CD14-positive monocyte (primary cell): ENCODE results near the gene SLC25A17. TPM values are rescaled to one million over a fixed set of nuclear protein-coding genes. Genes with fewer than 3 reads are reported as not detected.

ENCODE experiments used
- DNase-seq, 3 donors: peaks; one replicate each; pipeline ENCODE4 v3.0.0-alpha.2; 2011 to 2022
- H2AFZ ChIP-seq: 2 replicates; pipeline ENCODE4 v1.6.0; 2012; ENCODE audit warnings: mild to moderate bottlenecking, low read depth, low read length, inconsistent platforms; ENCODE audit not compliant: insufficient read depth, poor library complexity, severe bottlenecking
- H3K27ac ChIP-seq, 2 donors: 1 replicate in 1 of 2; 2 replicates in 1 of 2; pipeline ENCODE4 v1.5.1; 2012 to 2013; ENCODE audit warnings: low read length in 2 of 2, control low read depth in 1 of 2, inconsistent platforms in 1 of 2, low read depth in 1 of 2, mild to moderate bottlenecking in 1 of 2
- H3K27me3 ChIP-seq, 2 donors: one replicate each; pipeline versions ENCODE4 v1.6.0 to v1.6.1; 2011 to 2013; ENCODE audit warnings: low read length in 2 of 2; ENCODE audit not compliant: control insufficient read depth in 2 of 2, insufficient read depth in 2 of 2
- H3K36me3 ChIP-seq, 2 donors: replicated peaks in 1 of 2; 1 replicate in 1 of 2; 2 replicates in 1 of 2; pipeline versions ENCODE4 v1.5.1 to v1.6.1; 2012 to 2013; ENCODE audit warnings: low read length in 2 of 2, control low read depth in 1 of 2, inconsistent platforms in 1 of 2, mild to moderate bottlenecking in 1 of 2; ENCODE audit not compliant: insufficient read depth in 2 of 2, control insufficient read depth in 1 of 2
- H3K4me1 ChIP-seq, 2 donors: 1 replicate in 1 of 2; 2 replicates in 1 of 2; pipeline versions ENCODE4 v1.5.1 to v1.6.1; 2012 to 2013; ENCODE audit warnings: low read length in 2 of 2, control low read depth in 1 of 2, inconsistent platforms in 1 of 2, mild to moderate bottlenecking in 1 of 2, moderate library complexity in 1 of 2; ENCODE audit not compliant: insufficient read depth in 2 of 2, control insufficient read depth in 1 of 2
- H3K4me2 ChIP-seq: replicated peaks from 2 replicates; pipeline ENCODE3; 2012; ENCODE audit warnings: low read length, moderate library complexity, mild to moderate bottlenecking; ENCODE audit not compliant: poor library complexity, severe bottlenecking; ENCODE audit errors: extremely low read depth
- H3K4me3 ChIP-seq, 3 experiments: fragments of 200-600 bp in 1 of 3; sonication (generic) in 1 of 3; replicated peaks in 1 of 3; 1 replicate in 2 of 3; 2 replicates in 1 of 3; pipeline ENCODE4 v1.5.1; 2011 to 2013; ENCODE audit warnings: low read length in 3 of 3, mild to moderate bottlenecking in 3 of 3, control low read depth in 2 of 3, low read depth in 2 of 3, inconsistent platforms in 1 of 3, moderate library complexity in 1 of 3
- H3K79me2 ChIP-seq: 2 replicates; pipeline ENCODE4 v1.6.0; 2012; ENCODE audit warnings: mild to moderate bottlenecking, control low read depth, inconsistent platforms, low read length, moderate library complexity; ENCODE audit not compliant: insufficient read depth
- H3K9ac ChIP-seq: 2 replicates; pipeline ENCODE4 v1.6.0; 2017; ENCODE audit warnings: low read length, mild to moderate bottlenecking; ENCODE audit not compliant: insufficient read depth, poor library complexity, severe bottlenecking
- H3K9me3 ChIP-seq, 2 donors: replicated peaks in 1 of 2; 1 replicate in 1 of 2; 2 replicates in 1 of 2; pipeline versions ENCODE4 v1.5.1 to v1.6.1; 2012 to 2013; ENCODE audit warnings: low read length in 2 of 2, control low read depth in 1 of 2; ENCODE audit not compliant: control insufficient read depth in 1 of 2, insufficient read depth in 1 of 2
- H4K20me1 ChIP-seq: 2 replicates; pipeline ENCODE4 v1.6.0; 2012; ENCODE audit warnings: mild to moderate bottlenecking, low read length, control low read depth, moderate library complexity; ENCODE audit not compliant: insufficient read depth
- H3K27ac Mint-ChIP-seq, 7 donors: one replicate each; pipeline ENCODE4 v1.8.0; 2020; ENCODE audit warnings: mild to moderate bottlenecking in 7 of 7, mixed read lengths in 7 of 7, moderate library complexity in 6 of 7, inconsistent platforms in 2 of 7
- H3K27me3 Mint-ChIP-seq, 3 donors: one replicate each; pipeline ENCODE4 v1.8.0; 2021 to 2022; ENCODE audit warnings: low read depth in 3 of 3, mild to moderate bottlenecking in 3 of 3, mixed read lengths in 3 of 3, moderate library complexity in 3 of 3, inconsistent platforms in 1 of 3
- H3K36me3 Mint-ChIP-seq, 2 donors: one replicate each; pipeline ENCODE4 v1.8.0; 2020; ENCODE audit warnings: mixed read lengths in 2 of 2, inconsistent platforms in 1 of 2, mild to moderate bottlenecking in 1 of 2
- H3K4me1 Mint-ChIP-seq: one replicate; pipeline ENCODE4 v1.8.0; 2020; ENCODE audit warnings: mild to moderate bottlenecking, mixed read lengths
- H3K4me3 Mint-ChIP-seq, 2 donors: one replicate each; pipeline ENCODE4 v1.8.0; 2020; ENCODE audit warnings: mild to moderate bottlenecking in 2 of 2, mixed read lengths in 2 of 2, moderate library complexity in 1 of 2
- H3K9me3 Mint-ChIP-seq, 7 donors: one replicate each; pipeline ENCODE4 v1.8.0; 2020 to 2022; ENCODE audit warnings: mixed read lengths in 7 of 7, mild to moderate bottlenecking in 6 of 7, moderate library complexity in 6 of 7, inconsistent platforms in 2 of 7
- WGBS: methylation state at CpG from one replicate; pipeline ENCODE4 v1.1.5; 2013; ENCODE audit warnings: missing lambda C conversion rate; ENCODE audit not compliant: insufficient coverage; 5-methylcytosine and 5-hydroxymethylcytosine counted together
- intact Hi-C, 2 donors: fragments of 100-400 bp; cut with micrococcal nuclease; formaldehyde crosslinking; loops; one replicate each; pipeline versions ENCODE4 v1.15.0 to v1.15.1; 2023
- polyA plus RNA-seq, 3 donors: library from polyadenylated mRNA; depleted of rRNA in 1 of 3; unstranded in 2 of 3; stranded (reverse) in 1 of 3; fragments of 300-500 nt in 2 of 3; fragments of >200 nt in 1 of 3; fragmentation: Illumina TruSeq in 2 of 3; gene quantifications; 1 replicate in 2 of 3; 2 replicates in 1 of 3; pipeline ENCODE4 v1.2.3, GENCODE V29; 2012 to 2021
- TF ChIP-seq, protein P1 (sequence below): fragments of 200-600 bp; IDR thresholded peaks from one replicate; pipeline ENCODE4 v1.8.0; 2022; ENCODE audit warnings: antibody characterized with exemption, mild to moderate bottlenecking

The SLC25A17 gene
- polyA plus RNA-seq, 3 donors: 7.3 to 10.6 (median 8.8) TPM

- Mint-ChIP-seq H3K27ac (peak overlapping the region; percentile 90 to 100 (median 100)), H3K4me1 (peaks cover 23% of the 10 kb centered on the region), H3K36me3 (peaks cover 3 to 13% of the 10 kb centered on the region in 2 donors), H3K4me3 (peak overlapping the region; percentile 97 to 99), H3K27me3 (no peaks in the 10 kb centered on the region), H3K9me3 (no peaks in the 10 kb centered on the region)
- Histone ChIP-seq H3K9me3 (no peaks in the 10 kb centered on the region), H3K27me3 (no peaks in the 10 kb centered on the region), H3K4me3 (peak overlapping the region; percentile 87 to 98 (median 89)), H3K36me3 (peaks cover 6 to 16% of the 10 kb centered on the region in 2 donors), H3K9ac (peak overlapping the region; percentile 94), H3K27ac (peak overlapping the region; percentile 95 to 97), H3K79me2 (peaks cover 92% of the 10 kb centered on the region), H2AFZ (peak overlapping the region; percentile 95), H3K4me1 (peaks cover 18 to 28% of the 10 kb centered on the region in 2 donors), H4K20me1 (peaks cover 14% of the 10 kb centered on the region), H3K4me2 (peak overlapping the region; percentile 99)
- intact Hi-C loops: loop anchor here (5.0 kb wide), 2 partner anchors 38 to 432 kb away; partner anchors contain the start of genes SLC25A17 (in 2 of the 2) and RANGAP1 (in 1 of the 2)
- DNase-seq: peak; percentile 17 to 34 (median 18)
- 96% methylated on average over 3 of the region's 20 CpGs for WGBS
- TF ChIP-seq, protein P1, sequence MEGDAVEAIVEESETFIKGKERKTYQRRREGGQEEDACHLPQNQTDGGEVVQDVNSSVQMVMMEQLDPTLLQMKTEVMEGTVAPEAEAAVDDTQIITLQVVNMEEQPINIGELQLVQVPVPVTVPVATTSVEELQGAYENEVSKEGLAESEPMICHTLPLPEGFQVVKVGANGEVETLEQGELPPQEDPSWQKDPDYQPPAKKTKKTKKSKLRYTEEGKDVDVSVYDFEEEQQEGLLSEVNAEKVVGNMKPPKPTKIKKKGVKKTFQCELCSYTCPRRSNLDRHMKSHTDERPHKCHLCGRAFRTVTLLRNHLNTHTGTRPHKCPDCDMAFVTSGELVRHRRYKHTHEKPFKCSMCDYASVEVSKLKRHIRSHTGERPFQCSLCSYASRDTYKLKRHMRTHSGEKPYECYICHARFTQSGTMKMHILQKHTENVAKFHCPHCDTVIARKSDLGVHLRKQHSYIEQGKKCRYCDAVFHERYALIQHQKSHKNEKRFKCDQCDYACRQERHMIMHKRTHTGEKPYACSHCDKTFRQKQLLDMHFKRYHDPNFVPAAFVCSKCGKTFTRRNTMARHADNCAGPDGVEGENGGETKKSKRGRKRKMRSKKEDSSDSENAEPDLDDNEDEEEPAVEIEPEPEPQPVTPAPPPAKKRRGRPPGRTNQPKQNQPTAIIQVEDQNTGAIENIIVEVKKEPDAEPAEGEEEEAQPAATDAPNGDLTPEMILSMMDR: no peak
These were observed 36.2 kb upstream of the SLC25A17 start for GRCh38 chr22:40855071-40855978.

DNA sequence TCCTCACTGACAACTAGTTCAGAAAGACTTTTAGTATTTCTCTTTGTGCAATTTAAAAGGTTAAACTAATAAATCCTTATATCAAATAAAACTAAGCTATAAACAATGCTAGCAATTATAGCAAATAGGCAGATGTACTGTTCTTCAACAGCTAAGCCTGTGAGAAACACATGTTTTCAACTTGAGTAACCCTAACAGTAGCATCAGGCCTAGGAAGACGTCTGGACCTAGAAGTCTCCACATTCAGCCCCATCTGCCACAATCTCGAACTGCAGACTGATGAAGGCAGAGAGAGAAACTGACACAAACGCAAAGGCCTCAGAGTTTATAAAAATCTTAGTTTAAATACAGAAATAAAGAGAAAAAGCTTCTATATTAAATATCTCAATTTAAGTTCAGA is 34.8 kb upstream of the SLC25A17 start:
- Histone ChIP-seq H3K4me3 (no peak overlapping the region), H3K9me3 (no peaks in the 10 kb centered on the region), H4K20me1 (peaks cover 14% of the 10 kb centered on the region), H3K79me2 (peaks cover 89% of the 10 kb centered on the region), H3K9ac (no peak overlapping the region), H3K36me3 (peaks cover 16 to 30% of the 10 kb centered on the region in 2 donors), H3K4me1 (peaks cover 18 to 28% of the 10 kb centered on the region in 2 donors), H2AFZ (no peak overlapping the region), H3K27me3 (no peaks in the 10 kb centered on the region), H3K27ac (peak overlapping the region in 1 of 2 donors; percentile 97), H3K4me2 (no peak overlapping the region)
- no peaks in the 10 kb centered on the region for H3K9me3 Mint-ChIP-seq
- WGBS: no CpG with 5 or more reads among the region's 3 CpGs
- H3K4me1 Mint-ChIP-seq: peaks cover 23% of the 10 kb centered on the region
- intact Hi-C loops: no loop called here
- DNase-seq: no peak
- H3K36me3 Mint-ChIP-seq: peaks cover 17 to 22% of the 10 kb centered on the region in 2 donors
- peak overlapping the region in 3 of 7 donors; percentile 31 to 63 (median 46) for H3K27ac Mint-ChIP-seq
- no peaks in the 10 kb centered on the region for H3K27me3 Mint-ChIP-seq
- H3K4me3 Mint-ChIP-seq: no peak overlapping the region
- TF ChIP-seq, protein P1: no peak
